ENCODE data around the gene SEM1.

DNA sequence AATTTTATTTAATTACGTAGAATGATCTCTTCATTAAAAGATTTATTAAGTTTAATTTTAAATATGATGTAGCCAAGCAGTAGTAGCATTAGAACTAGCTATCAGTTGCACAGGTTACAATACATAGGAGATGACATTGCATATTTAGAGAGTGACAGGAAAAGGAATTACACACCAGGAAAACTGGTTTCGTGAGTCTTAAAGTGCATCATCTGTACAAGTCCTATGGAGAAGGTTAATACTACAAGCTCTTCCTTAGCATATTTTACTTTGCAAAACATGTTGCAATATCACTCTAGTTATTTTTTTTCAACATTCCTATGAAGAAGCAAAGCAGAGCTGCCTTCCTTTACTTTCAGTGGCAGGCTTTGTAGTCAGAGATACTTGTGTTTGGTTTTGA, 20.2 kb upstream of the SEM1 start:
- TF ChIP-seq, protein P1, sequence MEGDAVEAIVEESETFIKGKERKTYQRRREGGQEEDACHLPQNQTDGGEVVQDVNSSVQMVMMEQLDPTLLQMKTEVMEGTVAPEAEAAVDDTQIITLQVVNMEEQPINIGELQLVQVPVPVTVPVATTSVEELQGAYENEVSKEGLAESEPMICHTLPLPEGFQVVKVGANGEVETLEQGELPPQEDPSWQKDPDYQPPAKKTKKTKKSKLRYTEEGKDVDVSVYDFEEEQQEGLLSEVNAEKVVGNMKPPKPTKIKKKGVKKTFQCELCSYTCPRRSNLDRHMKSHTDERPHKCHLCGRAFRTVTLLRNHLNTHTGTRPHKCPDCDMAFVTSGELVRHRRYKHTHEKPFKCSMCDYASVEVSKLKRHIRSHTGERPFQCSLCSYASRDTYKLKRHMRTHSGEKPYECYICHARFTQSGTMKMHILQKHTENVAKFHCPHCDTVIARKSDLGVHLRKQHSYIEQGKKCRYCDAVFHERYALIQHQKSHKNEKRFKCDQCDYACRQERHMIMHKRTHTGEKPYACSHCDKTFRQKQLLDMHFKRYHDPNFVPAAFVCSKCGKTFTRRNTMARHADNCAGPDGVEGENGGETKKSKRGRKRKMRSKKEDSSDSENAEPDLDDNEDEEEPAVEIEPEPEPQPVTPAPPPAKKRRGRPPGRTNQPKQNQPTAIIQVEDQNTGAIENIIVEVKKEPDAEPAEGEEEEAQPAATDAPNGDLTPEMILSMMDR (IDR thresholded peaks at IDR 0.05): no peak
- TF ChIP-seq POLR2AphosphoS5 (IDR thresholded peaks at IDR 0.05): no peak
- TF ChIP-seq EP300 (IDR thresholded peaks at IDR 0.05): no peak
- no peak for TF ChIP-seq POLR2A (IDR thresholded peaks at IDR 0.05)
